SK-N-MC (cell line): Measurements from ENCODE around the gene FGF18.

Experiments used
- EZH2 ChIP-seq: fragments of 200-600 bp; sonication (generic); IDR thresholded peaks from one replicate; pipeline ENCODE4 v1.6.1; 2017; ENCODE audit warnings: antibody characterized with exemption
- FOXP2 ChIP-seq: optimal IDR thresholded peaks from 2 replicates; pipeline ENCODE3; 2011; ENCODE audit warnings: mild to moderate bottlenecking, moderate library complexity; ENCODE audit not compliant: insufficient read depth; ENCODE audit errors: extremely low read length, control extremely low read depth
- POLR2AphosphoS5 ChIP-seq: IDR thresholded peaks from 2 replicates; pipeline ENCODE4 v1.6.1; 2012; ENCODE audit warnings: mild to moderate bottlenecking, low read depth, low read length, borderline replicate concordance

GRCh38 chr5:171499611-171500010 is 80.2 kb downstream of the FGF18 start:
- TF ChIP-seq EZH2: no peak
- no peak for TF ChIP-seq POLR2AphosphoS5
- no peak for TF ChIP-seq FOXP2
